Activated CD8-positive, alpha-beta memory T cell treated with anti-CD3 and anti-CD28 coated beads, Interleukin-2, amount 50 U/mL, for 48 hours (primary cell): ENCODE measurements around the gene CMTM4.

Source experiments
- DNase-seq: peaks from one replicate; pipeline ENCODE4 v3.0.0-alpha.2; 2020

Gene CMTM4

GRCh38 chr16:66668777-66669444 is 27.6 kb downstream of the CMTM4 start:
- DNase-seq: no peak

- peak; percentile 3 for DNase-seq
These were observed 28.6 kb downstream of the CMTM4 start for GRCh38 chr16:66667944-66668343.

GRCh38 chr16:66662445-66663194 is 33.9 kb downstream of the CMTM4 start:
- DNase-seq: peak; percentile 18

- peak; percentile 10 for DNase-seq
These were observed 34.7 kb downstream of the CMTM4 start for GRCh38 chr16:66661671-66662346.

- DNase-seq: no peak
These were observed 35.4 kb downstream of the CMTM4 start for GRCh38 chr16:66661210-66661560.

GRCh38 chr16:66660422-66661209 is 35.9 kb downstream of the CMTM4 start:
- DNase-seq: peak; percentile 35

GRCh38 chr16:66658860-66659190 is 37.7 kb downstream of the CMTM4 start:
- no peak for DNase-seq

- DNase-seq: peak; percentile 28
These were observed 38.2 kb downstream of the CMTM4 start for GRCh38 chr16:66658143-66658859.

- DNase-seq: no peak
These were observed 40.0 kb downstream of the CMTM4 start for GRCh38 chr16:66656547-66656946.

GRCh38 chr16:66653581-66654350 is 42.8 kb downstream of the CMTM4 start:
- DNase-seq: peak; percentile 6

- no peak for DNase-seq
These were observed 43.7 kb downstream of the CMTM4 start for GRCh38 chr16:66652661-66653360.

GRCh38 chr16:66651965-66652364 is 44.6 kb downstream of the CMTM4 start:
- DNase-seq: no peak

- no peak for DNase-seq
These were observed 45.1 kb downstream of the CMTM4 start for GRCh38 chr16:66651474-66651765.

- peak; percentile 83 for DNase-seq
These were observed 45.7 kb downstream of the CMTM4 start for GRCh38 chr16:66650707-66651473.

GRCh38 chr16:66649636-66650205 is 46.8 kb downstream of the CMTM4 start:
- DNase-seq: no peak

- no peak for DNase-seq
These were observed 47.4 kb downstream of the CMTM4 start for GRCh38 chr16:66649167-66649566.

- no peak for DNase-seq
These were observed 48.7 kb downstream of the CMTM4 start for GRCh38 chr16:66647866-66648265.

- DNase-seq: no peak
These were observed 55.2 kb downstream of the CMTM4 start for GRCh38 chr16:66641387-66641786.

GRCh38 chr16:66640724-66641314 is 55.7 kb downstream of the CMTM4 start:
- no peak for DNase-seq
